T-helper 22 cell (primary cell): ENCODE results near the gene KLF13.

Experiments used
- DNase-seq: peaks from one replicate; pipeline ENCODE4 v3.0.0-alpha.2; 2020; ENCODE audit warnings: low read depth

The KLF13 gene

DNA sequence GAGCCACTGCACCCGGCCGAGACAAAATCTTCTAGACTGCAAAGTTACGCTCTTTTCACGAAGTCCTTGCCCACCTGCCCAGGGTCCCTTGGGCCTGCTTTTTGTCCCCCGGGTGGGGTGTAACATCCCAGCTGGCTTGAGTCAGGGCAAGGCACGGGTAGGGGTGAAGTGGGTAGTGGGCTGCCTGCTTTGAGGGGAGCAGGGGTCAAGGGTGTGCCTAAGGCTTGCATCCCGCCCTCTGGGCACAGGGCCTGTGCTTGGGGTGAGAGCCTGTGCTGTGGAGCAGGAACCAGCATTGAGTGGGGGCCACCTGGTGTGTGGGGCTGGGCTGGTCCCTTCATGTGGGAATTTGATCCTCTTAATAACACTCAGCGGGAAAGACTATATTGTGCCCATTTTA lies 74.6 kb downstream of the KLF13 start:
- no peak for DNase-seq

DNA sequence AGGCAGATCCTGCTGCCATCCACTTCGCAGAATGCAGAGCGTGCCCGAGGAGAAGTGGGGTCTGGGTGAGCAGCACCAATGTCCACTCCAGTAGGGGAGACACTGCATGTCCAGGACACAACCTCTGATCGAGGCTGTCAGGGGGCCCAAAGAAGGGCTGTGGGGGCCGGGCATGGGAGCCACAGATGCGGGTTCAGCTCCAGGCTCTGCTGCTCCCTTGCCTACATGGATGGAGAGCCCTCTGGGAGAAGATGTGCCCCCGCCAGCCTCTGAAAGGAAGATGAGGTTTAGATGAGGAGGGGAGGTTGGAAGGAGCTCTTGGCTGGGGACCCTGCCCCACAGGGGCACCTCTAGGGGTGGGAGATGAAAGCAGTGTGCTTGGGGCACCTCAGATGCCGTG lies 75.4 kb downstream of the KLF13 start:
- DNase-seq, result no peak

DNA sequence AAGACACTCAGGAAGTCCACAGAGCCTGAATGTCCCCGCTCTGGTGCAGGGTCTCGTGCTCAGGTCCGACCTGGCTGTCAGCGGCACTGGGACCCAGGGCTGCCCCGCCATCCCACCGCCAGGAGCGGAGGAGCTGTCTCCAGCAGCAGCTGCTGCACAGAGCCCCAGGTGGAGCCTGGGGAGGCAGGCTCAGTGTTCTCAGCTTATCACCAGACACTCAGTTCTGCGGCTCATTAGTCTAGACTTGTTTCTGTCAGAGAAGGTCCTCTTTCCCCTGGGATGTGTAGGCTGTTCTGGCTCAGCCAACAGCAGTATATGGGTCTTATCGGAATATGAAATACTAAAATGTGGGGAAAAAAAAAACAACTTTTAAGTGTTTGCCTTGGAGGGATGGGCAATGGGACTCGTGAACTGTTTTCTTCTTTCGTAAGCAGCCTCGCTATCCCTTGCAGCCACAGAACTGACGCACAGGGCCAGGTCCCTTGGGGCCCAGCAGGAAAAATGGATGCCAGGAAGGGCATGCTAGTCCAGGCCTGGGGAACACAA lies 75.9 kb downstream of the KLF13 start:
- no peak for DNase-seq

DNA sequence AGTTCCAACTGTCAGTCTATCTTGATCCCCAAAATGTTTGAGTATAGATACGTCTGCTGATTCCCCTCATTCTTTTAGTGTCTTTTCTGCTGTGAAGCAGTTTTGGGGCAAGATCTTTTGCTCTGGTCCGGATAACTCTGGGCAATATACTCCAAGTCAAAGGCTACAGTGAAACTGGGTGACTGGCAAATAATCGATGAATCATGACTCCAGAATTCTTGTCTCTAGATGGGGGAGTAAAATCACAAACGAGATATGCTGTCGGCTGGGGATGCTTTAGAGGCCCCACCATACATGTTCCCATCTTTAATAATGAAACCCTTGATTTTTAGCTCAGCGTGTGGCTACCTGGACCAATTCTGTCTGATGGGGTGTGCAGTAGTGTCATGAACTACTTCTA lies 76.5 kb downstream of the KLF13 start:
- DNase-seq, result no peak

DNA sequence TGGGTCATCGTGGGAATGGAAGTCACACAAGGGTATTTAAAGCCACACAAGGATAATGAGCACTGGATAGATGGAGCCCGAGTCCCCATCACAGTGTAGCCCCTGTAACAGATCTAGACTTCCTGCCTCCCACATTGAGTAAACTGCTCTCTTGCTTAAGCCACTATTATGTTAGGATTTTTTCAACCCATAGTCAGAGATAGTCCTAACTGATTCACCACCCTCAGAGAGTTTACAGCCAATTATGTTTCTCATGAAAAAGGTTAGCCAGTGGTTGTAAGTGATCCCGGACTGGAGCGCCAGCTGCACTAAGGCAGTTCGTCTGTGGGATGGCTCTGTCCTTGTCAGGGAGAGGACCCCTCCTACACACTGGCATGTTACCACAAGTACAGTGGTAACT lies 77.0 kb downstream of the KLF13 start:
- DNase-seq, result no peak

DNA sequence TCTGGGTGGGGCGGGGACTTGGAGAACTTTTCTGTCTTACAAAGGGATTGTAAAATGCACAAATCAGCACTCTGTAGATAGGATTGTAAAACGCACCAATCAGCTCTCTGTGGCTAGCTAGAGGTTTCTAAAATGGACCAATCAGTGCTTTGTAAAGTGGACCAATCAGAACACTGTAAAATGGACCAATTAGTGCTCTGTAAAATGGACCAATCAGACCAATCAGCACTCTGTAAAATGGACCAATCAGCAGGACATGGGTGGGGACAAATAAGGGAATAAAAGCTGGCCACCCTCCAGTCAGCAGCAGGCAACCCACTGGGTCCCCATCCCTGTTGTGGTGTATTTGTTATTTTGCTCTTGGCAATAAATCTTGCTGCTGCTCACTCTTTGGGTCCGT lies 77.7 kb downstream of the KLF13 start:
- DNase-seq, result no peak

DNA sequence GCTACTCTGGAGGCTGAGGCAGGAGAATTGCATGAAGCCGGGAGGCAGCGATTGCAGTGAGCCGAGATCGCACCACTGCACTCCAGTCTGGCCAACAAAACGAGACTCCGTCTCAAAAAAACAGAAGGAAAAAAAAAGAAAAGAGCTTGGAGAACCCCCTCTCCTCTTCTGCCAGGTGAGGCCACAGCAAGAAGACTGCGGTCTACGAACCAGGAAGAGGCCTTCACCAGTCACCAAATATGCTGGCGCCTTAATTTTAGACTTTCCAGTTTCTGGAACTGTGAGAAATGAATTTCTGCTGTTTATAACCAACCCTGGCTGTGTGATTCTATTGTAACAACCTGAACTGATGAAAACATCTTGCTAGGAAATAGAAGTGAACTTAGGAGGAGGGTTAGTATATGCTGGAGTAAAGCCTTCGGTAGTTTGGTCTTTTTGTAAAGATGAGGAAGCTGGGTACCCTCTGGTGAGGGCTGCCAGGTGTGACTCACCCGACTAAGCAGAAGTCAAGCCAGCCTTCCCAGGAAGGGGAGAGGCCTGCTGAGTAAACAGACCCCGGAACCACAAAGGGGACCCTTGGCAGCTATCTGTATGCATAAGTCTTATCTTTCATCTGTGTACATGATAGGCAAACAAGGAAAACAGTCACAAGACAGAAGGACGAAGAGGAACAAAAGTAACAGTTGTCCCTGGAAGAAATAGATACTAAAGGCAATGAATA lies 78.7 kb downstream of the KLF13 start:
- DNase-seq, result no peak

DNA sequence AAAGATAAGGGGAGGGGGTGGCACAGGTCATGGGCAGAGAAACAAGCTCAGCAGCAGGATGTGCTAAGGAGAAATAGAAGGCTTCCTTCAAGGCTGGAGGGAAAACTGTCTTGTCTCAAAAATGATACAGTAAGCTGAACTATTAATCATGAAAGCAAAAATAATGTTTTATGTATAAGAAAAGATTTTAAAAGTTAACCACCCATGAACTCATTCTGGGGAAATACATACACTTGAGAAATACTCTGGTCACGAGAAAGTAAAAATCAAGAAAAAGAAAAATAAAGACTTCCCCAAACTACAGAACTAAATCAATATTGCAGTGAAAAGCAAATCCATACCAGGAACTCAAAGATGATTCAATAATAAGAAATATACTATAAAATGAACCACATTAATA lies 80.7 kb downstream of the KLF13 start:
- DNase-seq, result no peak

DNA sequence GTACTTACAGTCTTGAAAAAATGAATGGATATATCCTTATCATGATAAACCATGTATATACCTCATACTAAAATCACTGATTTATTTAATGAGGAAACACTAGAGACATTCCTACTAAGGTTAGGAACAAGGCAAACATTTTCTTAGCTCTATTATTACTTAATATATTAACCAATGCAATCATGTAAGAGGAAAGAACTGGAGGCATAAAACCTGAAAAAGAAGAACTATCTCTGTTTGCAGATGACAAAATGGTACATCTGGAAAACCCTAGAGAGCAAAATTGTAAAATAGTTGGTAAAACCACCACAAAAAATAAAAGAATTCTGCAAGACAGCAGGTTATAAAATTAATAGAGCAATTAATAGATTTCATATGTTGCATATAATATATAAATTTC lies 81.2 kb downstream of the KLF13 start:
- no peak for DNase-seq

DNA sequence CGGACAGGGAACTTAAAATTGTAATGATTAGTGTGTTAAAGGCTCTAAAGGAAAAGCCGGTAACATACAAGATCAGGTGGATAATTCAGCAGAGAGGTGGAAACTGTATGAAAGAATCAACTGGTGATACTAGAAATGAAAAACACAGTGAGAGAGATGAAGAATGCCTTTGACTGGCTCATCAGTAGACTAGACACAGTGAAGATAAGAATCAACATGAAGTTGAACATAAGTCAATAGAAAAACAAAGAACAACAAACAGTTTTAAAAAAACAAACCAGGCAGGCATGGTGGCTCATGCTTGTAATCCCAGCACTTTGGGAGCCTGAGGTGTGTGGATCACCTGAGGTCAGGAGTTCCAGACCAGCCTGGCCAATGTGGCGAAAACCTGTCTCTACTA lies 82.1 kb downstream of the KLF13 start:
- DNase-seq, result no peak

DNA sequence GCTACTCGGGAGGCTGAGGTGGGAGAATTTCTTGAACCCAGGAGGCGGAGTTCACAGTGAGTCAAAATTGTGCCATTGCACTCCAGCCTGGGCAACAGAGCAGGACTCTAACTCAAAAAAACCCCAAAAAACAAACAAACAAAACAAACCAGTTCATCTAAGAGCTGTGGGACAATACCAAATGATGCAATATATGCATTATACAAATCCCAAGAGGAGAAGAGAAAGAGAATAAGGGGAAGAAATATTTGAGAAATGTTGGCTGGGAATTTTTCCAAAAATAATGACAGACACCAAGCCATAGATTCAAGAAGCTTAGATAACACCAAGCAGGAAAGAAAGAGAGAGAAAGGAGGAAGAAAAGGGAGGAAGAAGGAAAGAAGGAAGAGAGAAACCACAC lies 82.5 kb downstream of the KLF13 start:
- DNase-seq, result no peak

DNA sequence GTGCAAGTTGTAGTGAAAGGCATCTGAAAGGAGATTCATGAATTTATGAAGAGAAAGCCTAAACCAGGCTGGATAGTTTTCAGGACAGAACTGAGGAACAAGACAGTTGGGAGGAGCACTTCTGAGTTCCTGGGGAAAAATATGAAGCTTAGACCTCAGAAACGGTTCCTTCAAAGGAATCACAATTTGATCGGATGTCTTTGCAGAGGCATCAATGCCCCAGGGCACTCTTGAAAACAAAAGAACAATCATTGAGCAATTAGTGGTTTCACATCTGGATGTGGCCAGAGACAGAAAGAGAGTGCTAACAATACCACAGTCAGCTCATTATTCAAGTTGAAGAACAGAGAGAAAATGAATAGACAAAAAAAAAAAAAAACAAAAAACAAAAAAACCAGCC lies 86.2 kb downstream of the KLF13 start:
- DNase-seq, result no peak

DNA sequence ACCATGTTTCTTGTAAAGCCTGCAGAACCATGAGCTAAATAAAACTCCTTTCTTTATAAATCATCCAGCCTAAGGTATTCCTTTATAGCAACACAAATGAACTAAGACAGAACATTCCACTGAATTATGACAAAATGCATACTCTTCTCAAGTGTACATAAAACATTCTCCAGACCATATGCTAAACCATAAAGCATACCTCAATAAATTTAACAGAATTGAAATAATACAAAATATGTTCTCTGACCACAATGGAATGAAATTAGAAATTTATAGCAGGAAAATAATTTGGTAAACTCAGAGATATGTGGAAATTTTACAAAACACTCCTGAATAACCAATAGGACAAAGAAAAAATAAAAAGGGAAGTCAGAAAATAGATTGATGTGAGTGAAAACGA lies 88.6 kb downstream of the KLF13 start:
- DNase-seq, result no peak

DNA sequence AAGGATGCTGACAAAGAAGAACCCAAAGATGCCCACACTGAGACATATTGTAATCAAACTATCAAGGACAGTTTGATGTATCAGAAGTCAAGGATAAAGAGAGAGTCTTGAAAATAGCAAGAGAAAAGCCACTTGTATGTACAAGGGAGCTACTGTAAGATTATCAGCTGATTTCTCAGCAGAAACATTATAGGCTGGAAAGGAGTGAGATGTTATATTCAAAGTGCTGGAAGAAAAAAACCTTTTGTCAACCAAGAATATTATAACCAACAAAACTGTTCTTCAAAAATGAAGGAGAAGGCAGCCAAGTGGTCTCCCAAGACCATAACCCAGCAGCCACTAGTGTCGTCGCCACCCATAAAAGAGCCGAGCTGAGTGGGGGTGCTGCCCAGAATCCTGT lies 93.2 kb downstream of the KLF13 start:
- no peak for DNase-seq

DNA sequence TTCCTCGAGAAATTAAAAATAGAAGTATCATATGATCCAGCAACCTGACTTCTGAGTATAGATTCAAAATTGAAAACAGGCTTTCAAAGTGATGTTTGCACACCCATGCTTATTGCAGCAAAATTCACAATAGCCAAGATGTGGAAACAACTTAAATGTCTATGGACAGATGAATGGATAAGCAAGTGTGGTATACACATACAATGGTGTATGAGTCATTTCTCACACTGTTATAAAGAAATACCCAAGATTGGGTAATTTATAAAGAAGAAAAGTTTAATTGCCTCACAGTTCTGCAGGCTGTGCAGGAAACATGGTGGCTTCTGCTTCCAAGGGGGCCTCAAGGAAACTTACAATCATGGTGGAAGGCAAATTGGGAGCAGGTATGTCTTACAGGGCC lies 100.8 kb downstream of the KLF13 start:
- no peak for DNase-seq
